HG03520 (cell line): ENCODE results near the gene DR1.
"Not testable (repeated sequence)": the region's sequence is repeated elsewhere in the genome, so short reads cannot be mapped to it uniquely, and the experiment has no call there.

Source experiments
- ATAC-seq: cut with Tn5 transposase; IDR thresholded peaks from one replicate; pipeline ENCODE4 v1.9.1; 2021; ENCODE audit warnings: mild to moderate bottlenecking, moderate library complexity; ENCODE audit not compliant: unreplicated experiment

The DR1 gene

GRCh38 chr1:93339171-93339697 is 6.5 kb upstream of the DR1 start:
- ATAC-seq, result no peak

GRCh38 chr1:93340090-93340489 is 5.6 kb upstream of the DR1 start:
- ATAC-seq, result no peak

- ATAC-seq, result no peak
Observed at GRCh38 chr1:93344484-93344883, 1.2 kb upstream of the DR1 start.

- no peak for ATAC-seq
Observed at GRCh38 chr1:93344886-93345632, 648 bp upstream of the DR1 start.

- ATAC-seq, result peak; percentile 26
Observed at GRCh38 chr1:93346421-93346993, 800 bp downstream of the DR1 start.

- ATAC-seq, result no peak
Observed at GRCh38 chr1:93347334-93347899, 1.7 kb downstream of the DR1 start.

- no peak for ATAC-seq
Observed at GRCh38 chr1:93348104-93348728, 2.5 kb downstream of the DR1 start.

- ATAC-seq, result no peak
Observed at GRCh38 chr1:93349231-93350135, 3.8 kb downstream of the DR1 start.

- ATAC-seq, result no peak
Observed at GRCh38 chr1:93350322-93350721, 4.6 kb downstream of the DR1 start.

GRCh38 chr1:93350875-93351274 is 5.2 kb downstream of the DR1 start:
- no peak for ATAC-seq

- not testable (repeated sequence) for ATAC-seq
Observed at GRCh38 chr1:93351346-93351745, 5.6 kb downstream of the DR1 start.

- no peak for ATAC-seq
Observed at GRCh38 chr1:93352376-93352775, 6.7 kb downstream of the DR1 start.

- ATAC-seq, result no peak
Observed at GRCh38 chr1:93353286-93353685, 7.6 kb downstream of the DR1 start.

- no peak for ATAC-seq
Observed at GRCh38 chr1:93354749-93355148, 9.0 kb downstream of the DR1 start.

GRCh38 chr1:93357242-93357641 is 11.5 kb downstream of the DR1 start:
- ATAC-seq, result no peak

GRCh38 chr1:93358293-93358692 is 12.6 kb downstream of the DR1 start:
- no peak for ATAC-seq

GRCh38 chr1:93360111-93360510 is 14.4 kb downstream of the DR1 start:
- ATAC-seq, result no peak

- ATAC-seq, result no peak
Observed at GRCh38 chr1:93362237-93362636, 16.5 kb downstream of the DR1 start.

GRCh38 chr1:93365813-93366212 is 20.1 kb downstream of the DR1 start:
- no peak for ATAC-seq

GRCh38 chr1:93369734-93370133 is 24.0 kb downstream of the DR1 start:
- ATAC-seq, result no peak
